ENCODE results near the gene ATP5F1D.

- TF ChIP-seq CTCF (IDR thresholded peaks at IDR 0.05): no peak
- no peak for TF ChIP-seq POLR2A (IDR thresholded peaks at IDR 0.05)
- no peak for TF ChIP-seq POLR2AphosphoS5 (IDR thresholded peaks at IDR 0.05)
Observed at GRCh38 chr19:1258707-1259205, 17.2 kb downstream of the ATP5F1D start.

Data from upper lobe of left lung (tissue), 4 donors.